ENCODE data around the gene BIN2. TPM values are rescaled to one million over a fixed set of nuclear protein-coding genes. Genes with fewer than 3 reads are reported as not detected.

The BIN2 gene
- total RNA-seq, 1 donor from 2014 or later: 5.6 TPM

DNA sequence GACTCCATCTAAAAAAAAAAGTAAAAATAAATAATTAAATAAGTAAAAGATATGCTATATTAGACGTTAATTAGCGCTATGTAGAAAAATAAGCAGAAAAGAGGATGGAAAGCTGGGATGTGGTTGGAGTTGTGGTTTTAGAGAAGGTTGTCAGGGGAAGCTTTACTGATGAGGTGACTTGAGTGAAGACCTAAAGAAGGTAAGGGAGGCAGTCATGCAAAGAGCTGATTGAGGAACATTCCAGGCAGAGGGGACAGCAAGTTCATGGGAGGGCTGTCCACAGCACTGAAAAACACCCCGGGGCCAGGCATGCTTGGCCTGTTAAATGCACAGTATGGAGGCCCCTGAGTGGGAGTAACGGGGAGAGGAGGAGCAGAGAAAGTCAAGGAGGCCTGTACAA is 69.4 kb downstream of the BIN2 start:
- DNase-seq: no peak

DNA sequence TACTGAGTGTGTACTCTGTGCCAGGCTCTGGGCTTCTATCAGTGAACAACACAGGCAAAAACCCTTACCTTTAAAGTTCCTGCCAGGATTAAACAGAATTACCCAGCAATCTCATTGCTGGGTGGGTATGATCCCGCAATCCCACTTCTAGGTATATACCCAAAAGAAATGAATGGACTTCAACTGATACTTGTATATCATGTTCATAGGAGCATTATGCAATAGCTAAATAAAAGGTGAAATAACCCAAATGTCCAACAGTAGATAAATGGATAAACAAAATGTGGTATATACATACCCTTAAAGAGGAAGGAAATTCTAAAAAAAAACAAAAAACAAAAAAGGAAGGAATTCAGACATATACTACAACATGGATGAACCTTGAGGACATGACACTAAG is 70.7 kb downstream of the BIN2 start:
- no peak for DNase-seq

DNA sequence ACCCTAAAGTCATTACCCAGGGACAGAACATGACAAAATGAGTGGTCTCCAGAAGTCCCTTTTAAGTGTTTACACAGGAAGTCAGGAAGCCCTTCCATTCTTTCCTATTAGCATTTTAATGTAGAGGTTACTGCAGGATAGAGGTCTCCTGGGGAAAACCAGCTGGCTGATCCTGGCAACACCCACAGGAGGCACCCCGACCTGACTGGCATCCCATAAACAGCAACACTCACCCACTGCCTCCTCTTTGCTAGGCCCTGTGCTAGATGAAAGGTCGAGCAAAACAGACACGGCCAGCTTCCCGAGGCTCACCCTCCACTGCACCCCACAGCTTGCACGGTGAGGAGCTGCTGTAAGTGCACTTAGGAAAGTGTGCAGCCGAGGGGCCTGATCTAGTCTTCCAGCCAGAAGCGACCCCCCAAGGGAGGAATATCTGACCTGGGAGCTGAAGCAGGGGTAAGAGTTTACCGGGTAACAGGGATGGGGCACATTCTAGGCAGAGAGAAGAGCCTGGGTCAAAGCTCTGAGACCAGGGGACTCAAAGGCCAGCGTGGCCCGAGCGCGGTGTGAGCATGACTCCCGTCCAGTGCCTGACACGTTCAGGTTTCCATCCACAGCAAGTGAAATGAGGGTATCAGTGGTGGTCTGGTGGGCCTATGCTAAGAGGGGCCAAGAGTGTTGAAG is 76.3 kb downstream of the BIN2 start:
- no peak for DNase-seq

DNA sequence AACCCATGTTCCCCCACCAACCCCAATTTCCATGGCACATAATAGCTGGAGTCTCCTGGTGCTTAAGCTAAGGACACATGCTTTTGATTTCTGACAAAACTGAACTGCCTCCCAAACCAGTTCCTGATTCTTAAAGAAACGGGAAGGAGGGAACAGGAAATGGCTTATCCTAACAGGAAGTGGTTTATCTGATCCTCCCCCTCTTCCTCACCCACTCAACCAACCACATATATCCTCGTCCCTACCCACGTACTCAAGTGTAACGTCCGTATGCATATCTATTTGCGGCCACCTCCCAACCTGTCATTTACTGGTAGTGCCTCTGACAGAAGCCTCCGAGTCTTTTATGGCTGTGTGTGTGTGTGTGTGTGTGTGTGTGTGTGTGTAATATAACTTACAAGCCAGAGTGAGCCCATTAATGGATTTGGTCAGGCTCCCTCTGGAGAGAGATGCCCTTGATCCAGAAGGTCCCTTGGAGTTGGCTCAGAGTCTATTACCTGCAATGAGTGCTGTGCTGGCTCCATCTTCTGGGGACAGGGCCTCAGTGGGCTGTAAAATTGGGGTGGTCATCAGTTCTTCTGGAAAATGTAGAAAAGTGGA is 77.6 kb downstream of the BIN2 start:
- DNase-seq: peak; percentile 15

DNA sequence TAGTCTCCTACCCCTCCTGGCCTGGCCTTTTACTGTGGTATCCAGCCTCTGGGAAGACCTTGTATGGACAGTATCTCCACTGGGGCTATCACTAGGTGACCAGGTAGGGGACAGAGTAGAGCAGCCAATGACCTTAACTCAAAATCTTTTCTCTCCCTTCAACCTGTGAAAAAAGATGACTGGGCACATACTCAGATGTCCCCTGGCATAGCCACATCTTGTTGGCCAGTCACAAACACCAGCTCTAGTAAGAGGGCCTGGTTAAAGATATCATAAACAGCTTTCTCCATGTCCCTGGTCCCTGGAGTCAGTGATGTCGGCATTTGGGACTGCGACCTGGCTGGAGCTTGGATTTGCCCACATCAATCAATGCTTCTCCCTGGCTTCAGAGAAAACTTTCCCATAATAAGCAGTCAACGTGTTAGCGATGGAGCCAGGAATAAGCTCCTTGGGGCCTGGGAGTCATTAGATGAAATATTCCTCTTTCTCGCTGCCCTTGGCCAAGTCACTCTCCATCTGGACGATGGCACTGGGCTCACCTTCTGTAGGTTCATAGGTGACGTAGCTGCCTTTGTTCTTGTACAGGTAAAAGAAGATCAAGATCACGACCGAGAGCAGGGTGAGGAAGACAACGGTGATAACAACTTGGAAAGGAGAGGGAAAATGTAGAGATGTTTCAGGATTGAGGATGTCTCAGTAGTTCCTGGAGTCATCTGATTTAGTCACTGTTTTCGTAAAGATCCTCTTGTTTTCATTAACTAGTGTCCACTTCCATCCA is 78.3 kb downstream of the BIN2 start:
- DNase-seq: no peak

DNA sequence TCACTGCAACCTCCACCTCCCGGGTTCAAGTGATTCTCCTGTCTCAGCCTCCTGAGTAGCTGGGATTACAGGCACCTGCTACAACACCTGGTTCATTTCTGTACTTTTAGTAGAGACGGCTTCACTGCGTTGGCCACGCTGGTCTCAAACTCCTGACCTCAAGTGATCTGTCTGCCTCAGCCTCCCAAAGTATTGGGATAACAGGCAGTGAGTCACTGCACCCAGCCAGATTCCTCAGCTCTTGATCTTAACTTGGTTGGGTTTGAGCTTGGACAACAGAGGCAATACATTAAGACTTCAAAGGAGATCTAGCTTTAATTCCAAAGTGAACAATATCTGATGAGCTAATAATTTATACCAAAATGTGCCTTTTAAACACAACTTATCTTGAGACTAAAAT is 79.7 kb downstream of the BIN2 start:
- no peak for DNase-seq

DNA sequence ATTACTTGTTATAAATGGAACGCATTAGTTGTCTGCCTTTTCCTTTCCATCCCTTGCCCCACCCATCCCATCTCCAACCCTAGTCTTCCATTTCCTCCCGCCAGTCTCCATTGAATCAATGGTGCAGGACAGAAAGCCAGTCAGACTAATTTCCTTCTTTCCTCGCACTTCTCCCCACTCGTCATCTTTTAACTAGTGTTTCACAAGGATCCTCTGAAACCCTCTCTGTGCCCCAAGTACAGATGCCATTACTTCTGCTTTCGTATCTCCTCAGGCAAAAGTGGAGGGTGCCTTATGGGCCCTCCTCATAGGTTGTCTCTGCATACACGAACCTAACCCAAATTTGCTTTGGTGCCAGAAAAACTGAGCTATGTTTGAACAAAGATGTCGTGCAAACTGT is 81.1 kb downstream of the BIN2 start:
- DNase-seq: no peak

DNA sequence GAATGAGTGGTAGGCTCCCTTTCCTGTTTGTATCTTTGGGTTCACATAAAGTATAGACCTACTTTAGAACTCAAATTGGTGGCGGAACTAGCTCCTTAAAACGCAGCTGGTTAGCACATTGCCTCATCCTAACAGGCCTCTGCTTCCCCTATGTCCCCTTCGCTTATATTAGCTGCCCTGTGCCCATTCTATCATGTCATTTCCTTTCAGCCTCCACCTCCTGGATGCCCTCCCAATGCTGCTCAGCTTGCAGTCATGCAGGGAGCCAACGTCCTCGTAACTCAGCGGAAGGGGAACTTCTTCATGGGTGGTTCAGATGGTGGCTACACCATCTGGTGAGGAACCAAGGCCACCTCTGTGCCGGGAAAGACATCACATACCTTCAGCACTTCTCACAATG is 81.9 kb downstream of the BIN2 start:
- DNase-seq: no peak

DNA sequence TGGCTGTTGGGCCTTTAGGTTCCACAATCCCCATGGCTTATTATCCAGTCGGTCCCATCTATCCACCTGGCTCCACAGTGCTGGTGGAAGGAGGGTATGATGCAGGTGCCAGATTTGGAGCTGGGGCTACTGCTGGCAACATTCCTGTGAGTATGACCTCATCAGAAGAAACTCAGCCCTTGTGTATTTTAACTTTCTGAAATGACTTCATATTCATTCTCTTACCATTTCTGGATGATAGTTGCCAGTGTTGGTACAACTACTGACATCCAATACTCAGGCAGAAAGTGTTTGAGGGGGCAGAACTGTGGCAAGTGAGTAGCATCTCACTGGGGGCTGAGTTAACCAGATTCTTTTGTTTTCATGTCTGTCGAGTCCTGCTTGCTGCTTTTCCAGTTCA is 83.0 kb downstream of the BIN2 start:
- no peak for DNase-seq

DNA sequence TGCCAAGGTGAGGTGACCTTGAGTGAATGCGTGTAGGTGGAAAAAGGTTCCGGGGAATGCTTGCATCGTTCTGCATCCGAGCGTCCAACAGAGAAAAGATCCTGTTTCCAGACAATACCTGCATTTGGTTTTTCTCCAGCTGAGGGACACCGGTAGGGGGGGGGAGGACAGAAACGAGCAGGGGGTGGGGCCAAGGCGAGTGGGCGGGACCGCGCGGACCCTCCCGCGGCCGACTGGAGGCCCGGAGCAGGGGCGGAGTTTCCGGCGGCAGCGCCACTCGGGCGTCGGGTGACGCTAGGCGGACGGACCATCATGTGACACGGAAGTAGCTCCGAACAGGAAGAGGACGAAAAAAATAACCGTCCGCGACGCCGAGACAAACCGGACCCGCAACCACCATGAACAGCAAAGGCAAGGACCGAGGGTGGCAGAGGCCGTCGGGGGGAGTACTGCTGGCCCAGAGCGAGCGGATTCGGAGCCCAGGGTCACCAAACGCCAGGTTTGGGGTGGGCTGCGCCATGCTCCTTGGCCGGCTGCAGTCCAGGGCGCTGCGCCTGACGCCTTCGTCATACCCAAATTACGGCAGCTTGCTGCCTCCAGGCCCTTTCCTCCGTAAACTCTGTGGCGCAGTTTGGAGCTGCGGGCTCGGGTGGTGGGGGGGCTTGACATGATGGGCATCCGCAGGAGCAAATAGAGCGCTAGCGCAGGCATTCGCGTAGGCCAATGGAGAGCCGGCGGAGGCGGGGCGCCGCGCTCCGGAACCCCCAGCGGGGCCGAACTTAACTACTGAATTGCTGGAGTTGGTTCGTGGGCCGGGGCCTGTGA is 85.3 kb downstream of the BIN2 start, which contains the start of gene DAZAP2:
TSS of gene DAZAP2 (plus strand) at position 317 of the 825 bp plus-strand sequence. CDS start at position 399, 82 bp downstream.
- peak; percentile 92 for DNase-seq

DNA sequence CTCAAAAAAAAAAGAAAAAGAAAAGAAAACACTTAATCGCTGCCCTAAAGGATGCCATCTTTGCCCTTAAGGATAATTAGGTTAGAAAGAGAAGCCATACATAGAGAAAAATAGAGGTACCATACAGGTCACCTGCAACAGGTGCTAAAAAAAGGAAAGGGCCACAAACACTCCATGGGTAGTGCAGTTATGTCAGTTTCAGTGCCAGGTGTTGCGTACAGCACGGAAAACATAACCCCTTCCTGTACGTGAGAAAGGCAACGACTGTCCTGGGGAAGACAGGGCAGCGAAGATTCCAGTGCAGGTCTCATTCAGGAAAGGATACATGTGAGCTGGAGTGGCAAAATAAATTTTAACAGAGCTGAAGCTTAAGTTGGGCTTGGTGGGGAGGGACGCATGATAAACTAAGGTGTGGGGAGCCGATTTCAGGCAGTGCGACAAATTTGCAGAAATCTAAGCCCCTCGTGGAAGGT is 85.9 kb downstream of the BIN2 start:
- no peak for DNase-seq

DNA sequence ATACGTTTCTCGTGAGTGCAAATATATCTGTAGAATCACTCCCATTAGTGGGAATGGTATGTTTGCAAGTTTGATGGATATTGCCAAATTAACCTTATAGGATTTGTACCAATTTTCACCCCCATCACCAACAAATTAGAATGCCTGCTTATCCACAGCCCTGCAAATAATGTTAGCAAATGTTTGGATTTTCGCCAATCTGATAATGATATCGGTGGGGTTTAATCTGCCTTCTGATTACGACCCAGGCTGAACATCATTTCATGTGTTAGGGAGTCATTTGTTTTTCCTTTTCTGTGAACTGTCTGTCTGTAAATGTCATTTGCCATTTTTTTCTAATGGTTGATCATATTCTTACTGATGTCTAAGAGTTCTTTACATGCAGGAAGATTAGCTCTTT is 89.4 kb downstream of the BIN2 start:
- DNase-seq: no peak

DNA sequence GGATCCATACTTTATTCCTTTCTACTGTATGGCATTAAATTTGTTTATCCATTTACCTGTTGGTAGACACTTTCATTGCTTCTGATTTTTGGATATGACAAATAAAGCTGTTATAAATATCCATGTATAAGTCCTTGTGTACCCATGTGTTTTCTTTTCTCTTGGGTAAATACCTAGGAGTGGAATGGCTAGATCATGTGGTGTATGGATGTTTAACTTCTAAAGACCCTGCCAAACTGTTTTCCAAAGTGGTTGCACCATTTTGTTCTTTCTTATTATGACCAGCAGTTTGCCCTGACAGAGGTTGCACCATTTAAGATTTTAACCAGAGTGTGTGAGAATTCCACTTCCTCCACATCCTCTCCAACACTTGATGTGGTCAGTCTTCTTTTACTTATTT is 91.3 kb downstream of the BIN2 start:
- DNase-seq: no peak

Other genes with a start within 250 kb of the BIN2 start
- 15.5 TPM for gene CSRNP2, start 240.6 kb downstream of the BIN2 start, total RNA-seq
- gene TFCP2, start 151.0 kb downstream of the BIN2 start, total RNA-seq: 17.4 TPM
- gene POU6F1, start 106.1 kb downstream of the BIN2 start, total RNA-seq: 4.8 TPM
- gene DAZAP2, start 85.3 kb downstream of the BIN2 start, total RNA-seq: 50.2 TPM
- gene SMAGP, start 53.8 kb downstream of the BIN2 start, total RNA-seq: 11.9 TPM
- not detected for gene CELA1, start 22.5 kb upstream of the BIN2 start, total RNA-seq
- 4.9 TPM for gene GALNT6, start 67.2 kb upstream of the BIN2 start, total RNA-seq
- gene SLC4A8, start 100.7 kb upstream of the BIN2 start, total RNA-seq: 1.9 TPM